ENCODE data around the gene RSPO4. TPM values are rescaled to one million over a fixed set of nuclear protein-coding genes. Genes with fewer than 3 reads are reported as not detected.

RSPO4 gene
- total RNA-seq, result 0.07 and 1.2 TPM in 2 replicates

DNA sequence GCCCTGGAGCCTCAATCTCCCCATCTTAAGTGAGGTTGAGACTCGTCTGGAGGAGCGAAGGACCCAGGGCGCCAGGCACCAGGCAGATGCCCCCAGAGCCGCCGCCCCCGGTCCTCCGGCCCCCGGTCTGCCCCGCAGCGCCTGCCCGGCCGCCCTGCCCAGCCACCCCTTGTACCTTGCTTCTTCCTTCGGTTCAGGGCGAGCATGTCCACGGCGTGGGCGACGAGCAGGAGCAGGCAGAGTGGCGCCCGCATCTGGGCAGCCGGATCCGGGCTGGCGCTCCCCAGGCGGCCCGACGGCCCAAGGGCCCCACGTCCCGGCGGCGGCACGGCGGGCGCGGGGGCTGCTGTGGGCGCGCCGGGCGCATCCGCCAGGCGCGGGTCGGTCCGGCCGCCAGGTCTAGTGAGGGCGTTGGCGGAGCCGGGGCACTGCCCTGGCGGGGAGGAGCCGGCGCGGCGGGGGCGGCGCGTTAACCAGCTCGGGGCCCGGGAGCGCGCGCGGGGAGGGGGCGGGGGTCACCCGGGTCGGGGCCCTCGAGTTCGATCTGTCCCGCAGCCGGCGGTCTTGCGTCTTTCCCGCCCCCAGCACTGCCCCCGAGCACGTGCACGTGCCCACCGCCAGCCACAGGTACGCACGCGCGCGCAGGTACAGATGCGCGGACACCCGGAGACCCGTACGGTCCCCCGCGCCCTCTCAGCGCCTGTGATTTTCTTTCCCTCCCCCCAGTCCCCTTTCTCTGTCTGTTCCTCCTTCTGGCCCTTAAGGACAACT is at the start of gene RSPO4:
Gene RSPO4, minus strand, starts transcription at position 401 of the 771 bp plus-strand sequence. Its CDS starts 147 bp downstream, at position 254.
- no peak within 1 kb of the TSS for H3K4me3 ChIP-seq (ENCODE audit: low read depth, low read length)
- no peak for DNase-seq (ENCODE audit: low read depth)
- TF ChIP-seq, protein P1, sequence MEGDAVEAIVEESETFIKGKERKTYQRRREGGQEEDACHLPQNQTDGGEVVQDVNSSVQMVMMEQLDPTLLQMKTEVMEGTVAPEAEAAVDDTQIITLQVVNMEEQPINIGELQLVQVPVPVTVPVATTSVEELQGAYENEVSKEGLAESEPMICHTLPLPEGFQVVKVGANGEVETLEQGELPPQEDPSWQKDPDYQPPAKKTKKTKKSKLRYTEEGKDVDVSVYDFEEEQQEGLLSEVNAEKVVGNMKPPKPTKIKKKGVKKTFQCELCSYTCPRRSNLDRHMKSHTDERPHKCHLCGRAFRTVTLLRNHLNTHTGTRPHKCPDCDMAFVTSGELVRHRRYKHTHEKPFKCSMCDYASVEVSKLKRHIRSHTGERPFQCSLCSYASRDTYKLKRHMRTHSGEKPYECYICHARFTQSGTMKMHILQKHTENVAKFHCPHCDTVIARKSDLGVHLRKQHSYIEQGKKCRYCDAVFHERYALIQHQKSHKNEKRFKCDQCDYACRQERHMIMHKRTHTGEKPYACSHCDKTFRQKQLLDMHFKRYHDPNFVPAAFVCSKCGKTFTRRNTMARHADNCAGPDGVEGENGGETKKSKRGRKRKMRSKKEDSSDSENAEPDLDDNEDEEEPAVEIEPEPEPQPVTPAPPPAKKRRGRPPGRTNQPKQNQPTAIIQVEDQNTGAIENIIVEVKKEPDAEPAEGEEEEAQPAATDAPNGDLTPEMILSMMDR (conservative IDR thresholded peaks at IDR 0.05; ENCODE audit: low read depth, low read length), result no peak

DNA sequence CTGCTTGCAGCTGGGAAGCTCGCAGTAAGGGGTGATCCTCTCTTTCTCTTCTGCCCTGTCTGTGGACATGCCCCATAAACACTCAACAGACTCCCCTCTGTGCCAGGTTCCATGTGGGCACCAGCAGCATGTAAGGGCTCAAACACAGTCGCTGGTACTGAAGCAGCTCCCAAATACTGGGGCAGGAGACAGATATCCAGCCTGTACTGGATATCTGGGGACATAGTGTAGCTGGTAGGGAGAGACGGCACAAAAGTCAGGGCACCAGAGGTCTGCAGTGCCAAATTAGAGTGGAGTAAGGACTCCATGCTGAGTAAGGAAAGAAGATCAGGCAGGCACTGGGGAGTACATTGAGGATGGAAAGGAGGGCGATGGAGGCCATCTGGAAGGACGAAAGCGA is 48.3 kb upstream of the RSPO4 start:
- no peak overlapping the region for H3K4me3 ChIP-seq (ENCODE audit: low read depth, low read length)
- no peak for DNase-seq (ENCODE audit: low read depth)

GRCh38 chr20:1045860-1046418 is 43.8 kb upstream of the RSPO4 start:
- no peak for DNase-seq (ENCODE audit: low read depth)
- TF ChIP-seq, protein P1 (conservative IDR thresholded peaks at IDR 0.05; ENCODE audit: low read depth, low read length), result no peak
- H3K4me3 ChIP-seq (ENCODE audit: low read depth, low read length), result no peak overlapping the region

More for the DNA sequence above, 48.3 kb upstream of the RSPO4 start:
- TF ChIP-seq, protein P1 (conservative IDR thresholded peaks at IDR 0.05; ENCODE audit: low read depth, low read length), result no peak

- no peak for DNase-seq (ENCODE audit: low read depth)
- H3K4me3 ChIP-seq (ENCODE audit: low read depth, low read length), result no peak overlapping the region
- TF ChIP-seq, protein P1 (conservative IDR thresholded peaks at IDR 0.05; ENCODE audit: low read depth, low read length), result no peak
Measured at GRCh38 chr20:1041845-1042390, 39.8 kb upstream of the RSPO4 start.

DNA sequence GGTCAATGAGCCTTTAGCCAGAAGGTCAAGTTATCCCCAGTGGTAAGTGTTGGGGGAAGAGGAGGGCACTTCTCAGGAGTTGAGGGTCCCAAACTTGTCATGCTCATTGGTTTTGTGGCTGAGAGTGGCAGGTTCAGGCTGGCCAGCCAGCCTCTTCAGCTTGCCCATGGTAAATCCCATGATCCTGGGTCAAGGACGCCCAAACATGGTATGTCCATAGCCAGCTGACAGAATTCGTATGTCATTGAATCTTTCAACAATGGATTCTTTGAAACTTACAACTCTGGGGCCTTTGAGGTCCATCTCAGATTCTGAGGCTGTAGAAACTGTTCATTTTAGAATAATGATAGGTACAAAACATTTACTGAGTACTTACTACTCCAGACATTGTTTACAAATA is 36.1 kb upstream of the RSPO4 start:
- DNase-seq (ENCODE audit: low read depth), result no peak
- H3K4me3 ChIP-seq (ENCODE audit: low read depth, low read length), result no peak overlapping the region
- TF ChIP-seq, protein P1 (conservative IDR thresholded peaks at IDR 0.05; ENCODE audit: low read depth, low read length), result no peak

GRCh38 chr20:1037039-1037438 is 34.9 kb upstream of the RSPO4 start:
- no peak overlapping the region for H3K4me3 ChIP-seq (ENCODE audit: low read depth, low read length)
- TF ChIP-seq, protein P1 (conservative IDR thresholded peaks at IDR 0.05; ENCODE audit: low read depth, low read length), result no peak
- DNase-seq (ENCODE audit: low read depth), result no peak

All from epithelial cell of proximal tubule (primary cell).